ENCODE data around the gene BRIP1.

The BRIP1 gene

GRCh38 chr17:61716225-61716829, 147.0 kb downstream of the BRIP1 start:
- no peak for TF ChIP-seq EZH2phosphoT487 (IDR thresholded peaks at IDR 0.05; ENCODE audit: low read depth)
- H3K4me2 ChIP-seq (ENCODE audit: low read length), result no peak overlapping the region
- no peak overlapping the region for H2AFZ ChIP-seq (ENCODE audit: low read depth, low read length)
- H3K27me3 ChIP-seq (ENCODE audit: low read depth, low read length), result no peaks in the 10 kb centered on the region
- no peaks in the 10 kb centered on the region for H4K20me1 ChIP-seq (ENCODE audit: insufficient read depth, low read length)
- H3K27ac ChIP-seq (ENCODE audit: low read length), result no peak overlapping the region
- H3K4me1 ChIP-seq (ENCODE audit: low read length), result no peaks in the 10 kb centered on the region
- no peaks in the 10 kb centered on the region for H3K79me2 ChIP-seq (ENCODE audit: low read length)
- no peak overlapping the region for H3K4me3 ChIP-seq (ENCODE audit: low read length)
- H3K36me3 ChIP-seq (replicated peaks; ENCODE audit: low read depth, low read length), result peaks cover 16% of the 10 kb centered on the region
- no peak overlapping the region for H3K9ac ChIP-seq (ENCODE audit: low read length)
- peaks cover 11% of the 10 kb centered on the region; the same call in 1 of the 2 replicates for H3K9me3 ChIP-seq (ENCODE audit: insufficient read depth, low read length)

GRCh38 chr17:61715348-61715747, 148.0 kb downstream of the BRIP1 start:
- no peaks in the 10 kb centered on the region for H4K20me1 ChIP-seq (ENCODE audit: insufficient read depth, low read length)
- H3K4me1 ChIP-seq (ENCODE audit: low read length), result no peaks in the 10 kb centered on the region
- H3K9ac ChIP-seq (ENCODE audit: low read length), result no peak overlapping the region
- no peak overlapping the region for H2AFZ ChIP-seq (ENCODE audit: low read depth, low read length)
- H3K9me3 ChIP-seq (ENCODE audit: insufficient read depth, low read length), result peaks cover 11% of the 10 kb centered on the region; the same call in 1 of the 2 replicates
- peaks cover 16% of the 10 kb centered on the region for H3K36me3 ChIP-seq (replicated peaks; ENCODE audit: low read depth, low read length)
- no peaks in the 10 kb centered on the region for H3K27me3 ChIP-seq (ENCODE audit: low read depth, low read length)
- H3K4me2 ChIP-seq (ENCODE audit: low read length), result no peak overlapping the region
- H3K79me2 ChIP-seq (ENCODE audit: low read length), result no peaks in the 10 kb centered on the region
- H3K4me3 ChIP-seq (ENCODE audit: low read length), result no peak overlapping the region
- TF ChIP-seq EZH2phosphoT487 (IDR thresholded peaks at IDR 0.05; ENCODE audit: low read depth) (no peak), CTCF (IDR thresholded peaks at IDR 0.05; ENCODE audit: low read depth, low read length) (no peak)
- H3K27ac ChIP-seq (ENCODE audit: low read length), result no peak overlapping the region

GRCh38 chr17:61714300-61714699, 149.0 kb downstream of the BRIP1 start:
- Histone ChIP-seq H3K4me1 (ENCODE audit: low read length) (no peaks in the 10 kb centered on the region), H4K20me1 (ENCODE audit: insufficient read depth, low read length) (no peaks in the 10 kb centered on the region), H3K79me2 (ENCODE audit: low read length) (no peaks in the 10 kb centered on the region), H3K27me3 (ENCODE audit: low read depth, low read length) (no peaks in the 10 kb centered on the region), H3K4me2 (ENCODE audit: low read length) (no peak overlapping the region), H3K4me3 (ENCODE audit: low read length) (no peak overlapping the region), H3K36me3 (replicated peaks; ENCODE audit: low read depth, low read length) (peaks cover 18% of the 10 kb centered on the region), H3K27ac (ENCODE audit: low read length) (no peak overlapping the region), H2AFZ (ENCODE audit: low read depth, low read length) (no peak overlapping the region), H3K9me3 (ENCODE audit: insufficient read depth, low read length) (peaks cover 11% of the 10 kb centered on the region; the same call in 1 of the 2 replicates), H3K9ac (ENCODE audit: low read length) (no peak overlapping the region)
- TF ChIP-seq EZH2phosphoT487 (IDR thresholded peaks at IDR 0.05; ENCODE audit: low read depth), result no peak
- TF ChIP-seq CTCF (IDR thresholded peaks at IDR 0.05; ENCODE audit: low read depth, low read length), result no peak

- Histone ChIP-seq H3K9ac (ENCODE audit: low read length) (no peak overlapping the region), H3K27ac (ENCODE audit: low read length) (no peak overlapping the region), H3K4me3 (ENCODE audit: low read length) (no peak overlapping the region), H3K4me1 (ENCODE audit: low read length) (no peaks in the 10 kb centered on the region), H3K9me3 (ENCODE audit: insufficient read depth, low read length) (peaks cover 11% of the 10 kb centered on the region; the same call in 1 of the 2 replicates), H3K4me2 (ENCODE audit: low read length) (no peak overlapping the region), H3K79me2 (ENCODE audit: low read length) (no peaks in the 10 kb centered on the region), H3K27me3 (ENCODE audit: low read depth, low read length) (no peaks in the 10 kb centered on the region), H3K36me3 (replicated peaks; ENCODE audit: low read depth, low read length) (peaks cover 26% of the 10 kb centered on the region), H2AFZ (ENCODE audit: low read depth, low read length) (no peak overlapping the region), H4K20me1 (ENCODE audit: insufficient read depth, low read length) (no peaks in the 10 kb centered on the region)
- no peak for TF ChIP-seq CTCF (IDR thresholded peaks at IDR 0.05; ENCODE audit: low read depth, low read length)
- no peak for TF ChIP-seq EZH2phosphoT487 (IDR thresholded peaks at IDR 0.05; ENCODE audit: low read depth)
These were observed 150.3 kb downstream of the BRIP1 start for GRCh38 chr17:61713035-61713434.

All from OCI-LY3 (cell line).